SK-N-SH (cell line): ENCODE data around the gene RASA4B. TPM values are rescaled to one million over a fixed set of nuclear protein-coding genes. Genes with fewer than 3 reads are reported as not detected.
A peak's percentile ranks its signal among the peaks of the same experiment; 100 is the strongest.
"Not testable (repeated sequence)": the region's sequence is repeated elsewhere in the genome, so short reads cannot be mapped to it uniquely, and the experiment has no call there.

Experiments used
- CTCF ChIA-PET: fragments of 300-600, 350-600 bp; formaldehyde crosslinking; extraction: SDS; loops from one replicate; lab custom pipeline; 2021; lab: Yijun Ruan, JAX
- POLR2A ChIA-PET: fragments of 350-600 bp; sonication (Branson Sonifier 250); formaldehyde crosslinking; extraction: SDS; loops from one replicate; lab custom pipeline; 2020; ENCODE audit warnings: antibody characterized with exemption, inconsistent platforms; lab: Yijun Ruan, JAX
- DNase-seq: peaks from one replicate; pipeline ENCODE4 v3.0.0; 2012
- H2AFZ ChIP-seq: fragments of 200-600 bp; sonication (generic); 2 replicates; pipeline ENCODE4 v1.8.1; 2016; ENCODE audit warnings: antibody characterized with exemption, mild to moderate bottlenecking, low read depth
- H3F3A ChIP-seq: fragments of 200-600 bp; sonication (generic); replicated peaks from 2 replicates; pipeline ENCODE3; 2016; ENCODE audit warnings: antibody characterized with exemption, mild to moderate bottlenecking; ENCODE audit not compliant: insufficient read depth
- H3K27ac ChIP-seq, 2 experiments: fragments of 200-500 bp in 1 of 2; fragments of 200-600 bp in 1 of 2; sonication (Bioruptor generic) in 1 of 2; sonication (generic), shearing (Covaris generic) in 1 of 2; 2 replicates each; pipeline versions ENCODE4 v1.5.1 to v1.6.1; 2014 to 2016; ENCODE audit warnings: low read depth in 2 of 2, inconsistent platforms in 1 of 2, low read length in 1 of 2, mild to moderate bottlenecking in 1 of 2, mixed read lengths in 1 of 2
- H3K27me3 ChIP-seq: fragments of 200-600 bp; sonication (generic), shearing (Covaris generic); 2 replicates; pipeline ENCODE4 v1.6.1; 2016; ENCODE audit warnings: mixed run types; ENCODE audit not compliant: insufficient read depth
- H3K36me3 ChIP-seq, 2 experiments: fragments of 200-500 bp in 1 of 2; fragments of 200-600 bp in 1 of 2; sonication (Bioruptor generic) in 1 of 2; sonication (generic) in 1 of 2; replicated peaks in 1 of 2; 2 replicates each; pipeline versions ENCODE3 to v1.5.1; 2014 to 2016; ENCODE audit warnings: low read length in 1 of 2, mild to moderate bottlenecking in 1 of 2; ENCODE audit not compliant: insufficient read depth in 2 of 2, control insufficient read depth in 1 of 2
- H3K4me1 ChIP-seq, 2 experiments: fragments of 200-500 bp in 1 of 2; fragments of 200-600 bp in 1 of 2; sonication (Bioruptor generic) in 1 of 2; sonication (generic), shearing (Covaris generic) in 1 of 2; 2 replicates each; pipeline versions ENCODE4 v1.5.1 to v1.6.1; 2014 to 2016; ENCODE audit warnings: low read depth in 1 of 2, low read length in 1 of 2, mixed run types in 1 of 2; ENCODE audit not compliant: insufficient read depth in 2 of 2, control insufficient read depth in 1 of 2
- H3K4me2 ChIP-seq: fragments of 200-600 bp; sonication (generic), shearing (Covaris generic); 2 replicates; pipeline ENCODE4 v1.6.1; 2017; ENCODE audit warnings: mixed run types
- H3K4me3 ChIP-seq, 2 experiments: fragments of 200-500 bp in 1 of 2; fragments of 200-600 bp in 1 of 2; sonication (Bioruptor generic) in 1 of 2; sonication (generic), shearing (Covaris generic) in 1 of 2; 2 replicates each; pipeline versions ENCODE4 v1.5.1 to v1.8.1; 2014 to 2016; ENCODE audit warnings: low read depth in 2 of 2, inconsistent platforms in 1 of 2, low read length in 1 of 2, mild to moderate bottlenecking in 1 of 2, mixed read lengths in 1 of 2, moderate library complexity in 1 of 2
- H3K79me2 ChIP-seq: fragments of 200-600 bp; sonication (generic); 2 replicates; pipeline ENCODE4 v1.8.1; 2017; ENCODE audit warnings: mild to moderate bottlenecking; ENCODE audit not compliant: insufficient read depth
- H3K9ac ChIP-seq: fragments of 200-600 bp; sonication (generic); 2 replicates; pipeline ENCODE4 v1.6.1; 2017; ENCODE audit warnings: mixed run types
- H3K9me2 ChIP-seq: fragments of 200-600 bp; sonication (generic); 2 replicates; pipeline ENCODE4 v1.6.1; 2017; ENCODE audit warnings: mixed run types
- H3K9me3 ChIP-seq: fragments of 200-600 bp; sonication (generic); 2 replicates; pipeline ENCODE4 v1.6.1; 2017; ENCODE audit warnings: mixed run types, mild to moderate bottlenecking, moderate library complexity
- H4K20me1 ChIP-seq: fragments of 200-600 bp; sonication (generic); 2 replicates; pipeline ENCODE4 v1.6.1; 2017; ENCODE audit warnings: mild to moderate bottlenecking, mixed run types; ENCODE audit not compliant: insufficient read depth
- JUND ChIP-seq: IDR thresholded peaks from 2 replicates; pipeline ENCODE4 v1.4.0; 2012
- TCF12 ChIP-seq: IDR thresholded peaks from 2 replicates; pipeline ENCODE4 v1.4.0; 2012
- WGBS: methylation state at CpG from one replicate; pipeline ENCODE4 v1.1.6; 2017; ENCODE audit warnings: low lambda C conversion rate; 5-methylcytosine and 5-hydroxymethylcytosine counted together
- polyA plus RNA-seq, 3 experiments: library from polyadenylated mRNA; depleted of rRNA; stranded (reverse); fragments of >200 nt; gene quantifications; 2 replicates each; pipeline ENCODE4 v1.2.3, GENCODE V29; 2012
- TF ChIP-seq, protein P1 (sequence below): IDR thresholded peaks from 2 replicates; pipeline ENCODE4 v1.4.0; 2012; ENCODE audit warnings: low read depth

The RASA4B gene
- polyA plus RNA-seq, 1 of the 3 experiments (the other 2 are of a cell fraction), result 19.5 TPM

DNA sequence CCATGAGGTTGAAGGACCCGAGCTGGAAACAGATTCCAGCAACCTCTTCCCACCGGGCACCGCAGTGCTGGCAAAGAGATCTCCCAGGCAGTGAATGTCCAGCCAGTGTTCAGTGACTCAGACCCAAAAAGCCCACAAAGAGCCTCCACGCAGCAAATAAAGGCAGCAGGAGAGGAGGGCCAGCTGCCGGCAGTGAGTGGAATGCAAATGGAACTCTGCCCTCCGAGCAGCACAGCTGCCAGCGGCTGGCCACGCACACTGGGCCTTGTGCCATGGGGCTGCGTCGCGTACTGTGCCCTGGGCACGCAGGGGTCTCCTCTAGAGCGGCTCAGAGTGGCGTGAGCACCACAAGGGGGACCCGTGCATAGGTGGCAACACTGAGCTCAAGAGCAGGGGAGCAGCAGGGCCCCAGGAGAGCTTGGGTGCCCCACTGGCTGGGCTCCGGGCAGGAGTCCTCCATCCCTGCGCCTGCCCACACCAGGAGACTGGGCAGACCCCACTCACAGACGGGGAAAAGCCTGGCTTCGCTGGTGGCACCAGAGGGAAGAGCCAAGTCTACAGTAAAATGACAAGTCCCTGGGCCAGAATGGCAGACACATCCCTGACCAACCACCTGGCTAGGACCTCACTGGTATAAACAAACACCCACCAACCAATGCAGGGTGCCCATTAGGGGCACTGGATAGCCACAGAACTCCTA, 42.7 kb downstream of the RASA4B start:
- not testable (repeated sequence) for DNase-seq

DNA sequence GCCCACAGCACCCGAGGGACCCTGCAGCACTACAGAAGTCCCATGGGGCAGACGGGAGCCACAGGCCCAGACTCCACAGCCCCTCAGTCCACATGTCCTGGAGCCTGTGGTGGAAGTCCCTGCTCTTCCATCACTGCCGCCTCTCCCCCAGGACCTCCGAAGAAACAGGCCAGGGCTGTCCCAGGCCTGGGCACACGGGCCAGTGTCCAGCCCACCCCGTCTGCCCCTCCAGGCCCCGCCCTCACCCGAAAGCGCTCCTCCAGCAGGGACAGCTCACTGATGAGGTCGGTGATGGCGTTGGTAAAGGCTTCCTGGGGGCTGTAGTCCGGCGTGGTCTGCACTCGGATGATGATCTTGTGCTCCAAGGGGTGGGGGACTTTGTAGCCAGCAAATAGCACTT, 43.5 kb downstream of the RASA4B start:
- DNase-seq, H3K4me1 ChIP-seq: not testable (repeated sequence)

More for the DNA sequence above, 42.7 kb downstream of the RASA4B start:
- H3K27me3 ChIP-seq, H4K20me1 ChIP-seq, H3K4me2 ChIP-seq, H3F3A ChIP-seq, H3K79me2 ChIP-seq, H3K4me3 ChIP-seq, CTCF ChIA-PET, H3K9me3 ChIP-seq, POLR2A ChIA-PET, H2AFZ ChIP-seq: not testable (repeated sequence)
- TF ChIP-seq TCF12, result 0 out of 2 replicates have a peak, but pooled peaks have one; percentile 6
- TF ChIP-seq, all 33 proteins: peak for 1; not testable (repeated sequence) for 32
- not testable (repeated sequence) for H3K9me2 ChIP-seq, H3K9ac ChIP-seq, H3K27ac ChIP-seq, H3K4me1 ChIP-seq
- H3K36me3 ChIP-seq, result peaks cover 20 to 31% of the 10 kb centered on the region in 2 experiments
- WGBS, result 53% methylated on average over 7 of the region's 19 CpGs

DNA sequence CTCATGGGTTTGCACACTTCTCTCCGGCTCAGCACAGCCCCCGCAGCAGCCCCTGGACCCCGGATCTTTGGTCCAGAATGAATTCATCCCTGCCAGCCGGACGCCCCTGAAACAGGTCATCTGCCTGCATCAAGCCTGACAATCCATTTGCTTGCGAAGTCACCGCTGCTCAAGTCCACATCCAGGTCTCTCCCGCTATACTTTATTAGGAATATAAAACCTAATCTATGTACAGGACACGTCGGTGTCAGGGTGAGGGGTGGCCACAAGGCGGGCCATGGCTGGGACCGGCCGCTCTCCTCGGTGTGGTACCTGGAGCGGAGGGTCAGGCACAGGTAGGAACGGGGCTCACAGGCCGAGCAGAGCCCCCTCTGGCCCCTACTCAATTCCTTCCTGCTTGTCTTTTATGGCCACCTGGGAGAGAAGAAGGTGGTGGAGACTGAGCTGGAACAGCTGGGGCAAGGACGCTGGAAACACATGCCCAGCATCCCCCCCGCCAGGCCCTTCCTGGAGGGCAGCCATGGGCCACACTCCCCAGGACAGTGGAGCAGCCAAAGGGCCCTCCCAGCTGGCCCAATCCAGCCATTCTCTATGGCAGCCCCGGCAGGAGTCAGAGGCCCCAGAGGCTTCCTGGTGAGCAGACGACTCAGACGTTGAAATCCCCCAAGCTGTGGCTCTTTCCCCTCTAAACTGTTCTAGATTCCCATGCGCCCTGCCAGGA, 44.1 kb downstream of the RASA4B start:
- Histone ChIP-seq H3F3A (peaks cover 5% of the 10 kb centered on the region), H3K9me3 (no peaks in the 10 kb centered on the region), H2AFZ (no peak overlapping the region), H3K27me3 (no peaks in the 10 kb centered on the region), H3K4me1 (no peaks in the 10 kb centered on the region; a peak in 1 of 4 replicates), H3K79me2 (no peaks in the 10 kb centered on the region), H3K9ac (no peak overlapping the region), H3K4me2 (no peak overlapping the region), H4K20me1 (no peaks in the 10 kb centered on the region), H3K36me3 (peaks cover 26 to 44% of the 10 kb centered on the region in 2 experiments), H3K27ac (peak overlapping the region in 1 of 2 experiments; percentile 20; a peak in 1 of 4 replicates), H3K9me2 (no peaks in the 10 kb centered on the region), H3K4me3 (no peak overlapping the region)
- POLR2A ChIA-PET, result no interaction called here
- no peak for DNase-seq
- CTCF ChIA-PET, result no interaction called here
- TF ChIP-seq, protein P1, sequence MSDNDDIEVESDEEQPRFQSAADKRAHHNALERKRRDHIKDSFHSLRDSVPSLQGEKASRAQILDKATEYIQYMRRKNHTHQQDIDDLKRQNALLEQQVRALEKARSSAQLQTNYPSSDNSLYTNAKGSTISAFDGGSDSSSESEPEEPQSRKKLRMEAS, result no peak
- TF ChIP-seq TCF12, result no peak
- TF ChIP-seq JUND, result 0 out of 2 replicates have a peak, but pooled peaks have one; percentile 3
- 90% methylated on average over 20 of the region's 23 CpGs for whole genome bisulfite sequencing

More for the DNA sequence above, 43.5 kb downstream of the RASA4B start:
- H3K27me3 ChIP-seq, H3K4me2 ChIP-seq, H4K20me1 ChIP-seq, H3F3A ChIP-seq, H3K79me2 ChIP-seq, CTCF ChIA-PET, H3K4me3 ChIP-seq, H3K9me2 ChIP-seq, POLR2A ChIA-PET, H2AFZ ChIP-seq, H3K9me3 ChIP-seq, H3K9ac ChIP-seq: not testable (repeated sequence)
- Histone ChIP-seq H3K27ac (peak overlapping the region in 1 of 2 experiments; percentile 20; a peak in 1 of 4 replicates), H3K36me3 (peaks cover 24 to 39% of the 10 kb centered on the region in 2 experiments)
- 100% methylated on average over 1 of the region's 14 CpGs for WGBS
